ENCODE measurements around the gene C20orf96.
"Not testable (repeated sequence)": the region's sequence is repeated elsewhere in the genome, so short reads cannot be mapped to it uniquely, and the experiment has no call there.

The C20orf96 gene

GRCh38 chr20:263701-264100, 26.8 kb downstream of the C20orf96 start:
- DNase-seq (ENCODE audit: low read depth) = no peak

DNA sequence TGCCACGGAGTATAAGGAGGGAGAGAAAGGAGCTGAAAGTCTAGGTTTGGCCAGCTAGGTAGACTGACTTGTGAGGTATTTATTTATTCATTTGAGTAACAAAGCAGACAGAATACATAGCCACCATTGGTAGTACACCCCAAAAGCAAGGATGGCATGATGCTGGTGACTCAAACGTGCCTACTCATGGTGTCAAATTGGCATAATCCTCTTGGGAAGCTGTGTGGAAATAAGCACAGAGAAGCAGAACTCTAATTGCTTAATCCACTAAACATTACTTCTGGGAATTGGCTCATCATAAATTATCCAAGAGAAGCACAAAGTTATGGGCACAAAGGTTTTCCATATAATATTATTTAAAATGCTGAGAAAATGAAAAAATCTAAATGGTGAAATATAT, 30.6 kb downstream of the C20orf96 start:
- DNase-seq (ENCODE audit: low read depth) = peak; percentile 56
- no peak for TF ChIP-seq MYC (IDR thresholded peaks at IDR 0.05; ENCODE audit: low read depth, low read length)
- no peak for TF ChIP-seq CTCF (IDR thresholded peaks at IDR 0.05; ENCODE audit: low read depth, low read length)
- no peak for TF ChIP-seq POLR2A (IDR thresholded peaks at IDR 0.05; ENCODE audit: extremely low read depth, insufficient read length)
- TF ChIP-seq, protein P1, sequence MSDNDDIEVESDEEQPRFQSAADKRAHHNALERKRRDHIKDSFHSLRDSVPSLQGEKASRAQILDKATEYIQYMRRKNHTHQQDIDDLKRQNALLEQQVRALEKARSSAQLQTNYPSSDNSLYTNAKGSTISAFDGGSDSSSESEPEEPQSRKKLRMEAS (IDR thresholded peaks at IDR 0.05; ENCODE audit: low read depth, low read length) = no peak
- H3K4me3 ChIP-seq (ENCODE audit: low read depth, low read length) = no peak overlapping the region

More at GRCh38 chr20:263701-264100, 26.8 kb downstream of the C20orf96 start:
- no peak overlapping the region for H3K4me3 ChIP-seq (ENCODE audit: low read depth, low read length)
- TF ChIP-seq, protein P1 (IDR thresholded peaks at IDR 0.05; ENCODE audit: low read depth, low read length) = no peak
- TF ChIP-seq MYC (IDR thresholded peaks at IDR 0.05; ENCODE audit: low read depth, low read length) = no peak
- no peak for TF ChIP-seq POLR2A (IDR thresholded peaks at IDR 0.05; ENCODE audit: extremely low read depth, insufficient read length)
- TF ChIP-seq CTCF (IDR thresholded peaks at IDR 0.05; ENCODE audit: low read depth, low read length) = no peak

DNA sequence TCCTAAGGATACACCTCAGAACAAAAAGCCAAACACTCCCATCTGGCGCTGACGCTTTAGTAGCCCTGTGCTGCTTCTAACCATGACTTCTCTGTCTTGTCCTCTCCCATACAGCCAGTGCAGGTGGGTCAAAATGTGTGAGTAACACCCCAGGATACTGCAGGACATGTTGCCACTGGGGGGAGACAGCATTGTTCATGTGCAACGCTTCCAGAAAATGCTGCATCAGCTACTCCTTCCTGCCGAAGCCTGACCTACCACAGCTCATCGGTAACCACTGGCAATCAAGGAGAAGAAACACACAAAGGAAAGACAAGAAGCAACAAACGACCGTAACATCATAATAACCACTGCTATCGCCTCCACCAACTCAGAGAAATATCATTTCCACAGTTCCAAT, 31.6 kb downstream of the C20orf96 start:
- DNase-seq (ENCODE audit: low read depth) = peak; percentile 52
- TF ChIP-seq, protein P1 (IDR thresholded peaks at IDR 0.05; ENCODE audit: low read depth, low read length) = no peak
- peak; percentile 18 for TF ChIP-seq CTCF (IDR thresholded peaks at IDR 0.05; ENCODE audit: low read depth, low read length)

DNA sequence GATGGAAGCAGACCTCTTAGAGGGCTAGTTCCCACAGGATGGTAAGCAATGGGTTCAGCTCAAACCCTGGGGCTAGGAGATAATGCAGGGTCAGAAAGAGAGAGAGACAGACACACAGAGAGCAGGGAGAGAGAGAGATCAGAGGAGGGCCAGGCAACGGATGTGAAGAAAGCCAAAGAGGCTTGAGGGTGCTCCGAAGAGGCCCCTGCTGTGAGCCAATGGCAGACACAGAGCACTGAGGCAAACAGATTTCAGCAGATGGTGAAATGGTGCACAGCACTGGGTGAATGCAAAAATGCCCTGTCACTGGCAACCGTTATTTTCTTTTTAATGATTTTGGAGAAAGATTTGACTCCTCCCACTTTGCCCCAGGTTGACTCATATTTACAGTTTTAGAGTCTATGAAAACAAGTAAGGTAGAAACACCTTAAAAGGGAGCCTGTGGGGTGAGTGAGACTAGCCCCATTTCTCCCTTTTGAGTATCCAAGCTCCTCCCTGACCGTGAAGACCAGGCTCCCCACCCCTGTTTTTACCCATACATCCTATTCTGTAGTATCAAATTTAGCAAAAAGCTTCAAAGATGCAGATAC, 32.2 kb downstream of the C20orf96 start:
- peak; percentile 47 for DNase-seq (ENCODE audit: low read depth)
- no peak for TF ChIP-seq CTCF (IDR thresholded peaks at IDR 0.05; ENCODE audit: low read depth, low read length)
- TF ChIP-seq, protein P1 (IDR thresholded peaks at IDR 0.05; ENCODE audit: low read depth, low read length) = no peak
- TF ChIP-seq MYC (IDR thresholded peaks at IDR 0.05; ENCODE audit: low read depth, low read length) = no peak
- TF ChIP-seq POLR2A (IDR thresholded peaks at IDR 0.05; ENCODE audit: extremely low read depth, insufficient read length) = no peak
- no peak overlapping the region for H3K4me3 ChIP-seq (ENCODE audit: low read depth, low read length)

More for the DNA sequence above, 31.6 kb downstream of the C20orf96 start:
- no peak overlapping the region for H3K4me3 ChIP-seq (ENCODE audit: low read depth, low read length)

DNA sequence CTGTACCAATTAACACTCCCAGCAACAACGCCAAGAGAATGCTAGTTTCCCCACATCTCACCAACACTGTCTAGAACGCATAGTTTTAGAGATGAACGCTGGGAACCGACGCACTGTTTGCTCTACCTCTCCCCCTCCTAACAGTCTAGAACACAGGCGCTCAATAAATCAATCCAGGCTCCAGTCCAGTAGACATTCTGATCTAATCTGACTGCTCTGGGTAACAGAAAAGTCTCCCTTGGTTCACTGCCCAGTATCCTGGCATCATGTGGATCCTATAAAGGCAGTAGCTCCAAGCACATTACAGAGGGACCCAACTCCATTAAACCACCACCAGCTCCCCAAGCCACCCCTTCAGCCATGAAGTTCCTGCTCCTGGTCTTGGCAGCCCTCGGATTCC, 33.1 kb downstream of the C20orf96 start, which contains the start of gene DEFB132:
Gene DEFB132 (plus strand): TSS at position 306 of the 400 bp plus-strand sequence. CDS start 55 bp downstream, at position 361.
- no peak within 1 kb of the TSS for H3K4me3 ChIP-seq (ENCODE audit: low read depth, low read length)
- DNase-seq (ENCODE audit: low read depth) = no peak
- TF ChIP-seq POLR2A (IDR thresholded peaks at IDR 0.05; ENCODE audit: extremely low read depth, insufficient read length) = no peak
- TF ChIP-seq, protein P1 (IDR thresholded peaks at IDR 0.05; ENCODE audit: low read depth, low read length) = no peak
- no peak for TF ChIP-seq CTCF (IDR thresholded peaks at IDR 0.05; ENCODE audit: low read depth, low read length)
- no peak for TF ChIP-seq MYC (IDR thresholded peaks at IDR 0.05; ENCODE audit: low read depth, low read length)

DNA sequence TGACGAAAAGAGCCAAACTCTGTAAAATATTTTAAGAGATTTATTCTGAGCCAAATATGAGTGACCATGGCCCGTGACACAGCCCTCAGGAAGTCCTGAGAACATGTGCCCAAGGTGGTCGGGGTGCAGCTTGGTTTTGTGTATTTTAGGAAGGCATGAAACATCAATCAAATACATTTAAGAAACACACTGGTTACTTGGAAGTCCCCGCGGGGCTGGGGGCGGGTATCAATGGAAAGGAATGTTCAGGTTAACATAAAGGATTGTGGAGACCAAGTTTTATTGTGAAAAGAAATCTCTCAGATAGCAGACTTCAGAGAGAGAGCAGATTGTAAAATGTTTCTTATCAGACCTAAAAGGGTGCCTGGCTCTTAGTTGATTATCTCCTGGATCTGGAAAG, 37.1 kb downstream of the C20orf96 start:
- not testable (repeated sequence) for DNase-seq (ENCODE audit: low read depth); H3K4me3 ChIP-seq (ENCODE audit: low read depth, low read length)
